Fibroblast of pulmonary artery (primary cell): Measurements from ENCODE around the gene AKAP3.

Experiments used
- DNase-seq: peaks from one replicate; pipeline ENCODE4 v3.0.0-alpha.2; 2010; ENCODE audit warnings: low read depth
- H3K4me3 ChIP-seq: replicated peaks from 2 replicates; pipeline ENCODE4 v1.5.1; 2011; ENCODE audit warnings: low read depth, mild to moderate bottlenecking, control low read depth, low read length, moderate library complexity
- TF ChIP-seq, protein P1 (sequence below): IDR thresholded peaks from 2 replicates; pipeline ENCODE4 v1.5.1; 2011; ENCODE audit warnings: mild to moderate bottlenecking, control low read depth, low read length, inconsistent platforms; ENCODE audit errors: missing control alignments

AKAP3 gene

DNA sequence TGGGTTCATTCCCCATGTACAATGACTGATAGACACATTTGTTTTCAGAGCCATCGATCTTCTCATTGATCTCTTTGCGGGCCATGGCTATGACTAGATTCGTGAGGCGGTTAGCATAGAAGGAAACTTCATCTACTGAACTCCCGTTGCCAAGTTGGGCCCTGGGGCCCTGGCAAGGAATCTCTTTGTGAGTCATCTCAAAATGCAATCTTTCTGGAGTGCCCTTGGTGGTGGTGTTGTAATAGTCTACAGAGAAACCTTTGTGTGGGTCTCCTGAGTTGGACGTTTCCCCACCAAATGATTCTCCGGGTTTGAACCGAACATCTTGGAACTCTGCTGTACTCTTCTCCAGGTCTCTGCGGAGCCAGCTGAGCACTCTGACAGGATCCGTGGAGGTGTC lies 20.4 kb downstream of the AKAP3 start:
- no peak overlapping the region for H3K4me3 ChIP-seq
- no peak for DNase-seq
- TF ChIP-seq, protein P1, sequence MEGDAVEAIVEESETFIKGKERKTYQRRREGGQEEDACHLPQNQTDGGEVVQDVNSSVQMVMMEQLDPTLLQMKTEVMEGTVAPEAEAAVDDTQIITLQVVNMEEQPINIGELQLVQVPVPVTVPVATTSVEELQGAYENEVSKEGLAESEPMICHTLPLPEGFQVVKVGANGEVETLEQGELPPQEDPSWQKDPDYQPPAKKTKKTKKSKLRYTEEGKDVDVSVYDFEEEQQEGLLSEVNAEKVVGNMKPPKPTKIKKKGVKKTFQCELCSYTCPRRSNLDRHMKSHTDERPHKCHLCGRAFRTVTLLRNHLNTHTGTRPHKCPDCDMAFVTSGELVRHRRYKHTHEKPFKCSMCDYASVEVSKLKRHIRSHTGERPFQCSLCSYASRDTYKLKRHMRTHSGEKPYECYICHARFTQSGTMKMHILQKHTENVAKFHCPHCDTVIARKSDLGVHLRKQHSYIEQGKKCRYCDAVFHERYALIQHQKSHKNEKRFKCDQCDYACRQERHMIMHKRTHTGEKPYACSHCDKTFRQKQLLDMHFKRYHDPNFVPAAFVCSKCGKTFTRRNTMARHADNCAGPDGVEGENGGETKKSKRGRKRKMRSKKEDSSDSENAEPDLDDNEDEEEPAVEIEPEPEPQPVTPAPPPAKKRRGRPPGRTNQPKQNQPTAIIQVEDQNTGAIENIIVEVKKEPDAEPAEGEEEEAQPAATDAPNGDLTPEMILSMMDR: no peak

DNA sequence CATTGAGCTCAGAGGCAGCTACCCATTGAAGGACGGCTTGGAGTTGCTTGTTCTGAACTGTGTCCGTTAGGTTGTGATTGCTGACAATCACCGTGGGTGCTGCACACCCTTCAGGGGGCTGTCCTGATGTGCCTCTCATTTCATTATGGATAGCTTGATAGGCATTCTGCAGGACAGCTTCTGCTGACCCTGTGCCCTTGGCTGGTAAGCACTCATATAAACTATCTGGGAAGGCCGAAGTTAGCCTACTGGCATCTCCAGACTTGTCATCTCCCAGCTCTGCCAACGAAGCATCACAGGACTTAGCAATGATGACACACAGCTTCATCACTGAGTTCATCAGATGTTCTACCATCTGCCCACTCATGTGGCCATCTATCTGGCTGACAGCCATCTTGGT lies 22.3 kb downstream of the AKAP3 start:
- TF ChIP-seq, protein P1: no peak
- H3K4me3 ChIP-seq: no peak overlapping the region
- DNase-seq: no peak

DNA sequence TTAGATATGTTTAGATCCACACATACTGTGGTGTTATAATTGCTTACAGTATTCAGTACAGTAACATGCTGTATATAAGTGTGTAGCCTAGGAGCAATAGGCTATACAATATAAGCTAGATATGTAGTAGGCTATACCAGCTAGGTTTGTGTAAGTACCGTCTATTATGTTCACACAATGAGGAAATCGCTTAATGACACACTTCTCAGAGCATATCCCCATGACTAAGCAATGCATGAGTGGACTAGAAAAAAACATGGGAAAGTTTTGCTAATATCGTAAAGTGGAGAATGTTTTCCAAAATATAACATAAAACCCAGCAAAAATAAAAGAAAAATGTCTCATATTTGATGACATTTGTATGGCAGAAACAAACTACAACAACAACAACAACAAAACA lies 27.3 kb downstream of the AKAP3 start:
- DNase-seq: no peak
- TF ChIP-seq, protein P1: no peak
- no peak overlapping the region for H3K4me3 ChIP-seq

DNA sequence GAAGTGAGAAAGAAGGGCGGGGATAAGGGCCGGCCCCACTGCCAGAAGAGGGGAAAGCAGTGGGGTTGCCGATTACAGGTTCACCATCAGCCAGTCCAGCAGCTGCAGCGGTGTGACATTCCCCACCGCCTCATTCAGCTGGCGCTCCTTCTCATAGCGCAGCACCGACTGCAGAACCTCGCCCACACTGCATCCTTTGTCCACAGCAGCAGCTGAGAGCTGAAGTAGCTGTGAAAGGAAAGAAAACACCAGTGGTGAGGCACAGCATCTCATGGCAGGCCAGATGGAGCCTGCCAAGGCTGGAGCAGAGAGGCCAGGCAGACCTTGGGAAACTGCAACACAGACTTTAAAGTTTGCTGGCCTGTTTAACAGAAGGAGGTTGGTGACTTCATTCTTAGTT lies 33.2 kb downstream of the AKAP3 start:
- no peak overlapping the region for H3K4me3 ChIP-seq
- no peak for DNase-seq
- TF ChIP-seq, protein P1: no peak

DNA sequence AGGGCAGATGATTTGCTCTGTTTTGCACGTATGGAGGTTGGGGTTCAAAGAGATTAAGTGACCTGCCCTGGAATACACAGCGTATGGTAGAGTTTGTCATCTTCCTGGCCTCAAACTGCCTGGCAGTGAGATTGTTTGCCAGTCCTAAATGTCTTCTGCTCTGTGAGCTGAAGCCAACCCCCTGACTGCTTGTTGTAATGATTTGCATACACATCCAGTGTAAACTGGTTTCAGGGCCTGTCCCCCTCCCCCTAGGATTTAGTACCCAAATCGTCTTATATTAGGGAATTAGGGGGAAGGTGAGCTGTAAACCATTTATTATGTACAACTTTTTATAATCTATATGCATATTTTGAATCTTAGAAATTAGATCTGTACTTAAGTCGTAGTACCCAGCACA lies 38.4 kb downstream of the AKAP3 start:
- TF ChIP-seq, protein P1: no peak

DNA sequence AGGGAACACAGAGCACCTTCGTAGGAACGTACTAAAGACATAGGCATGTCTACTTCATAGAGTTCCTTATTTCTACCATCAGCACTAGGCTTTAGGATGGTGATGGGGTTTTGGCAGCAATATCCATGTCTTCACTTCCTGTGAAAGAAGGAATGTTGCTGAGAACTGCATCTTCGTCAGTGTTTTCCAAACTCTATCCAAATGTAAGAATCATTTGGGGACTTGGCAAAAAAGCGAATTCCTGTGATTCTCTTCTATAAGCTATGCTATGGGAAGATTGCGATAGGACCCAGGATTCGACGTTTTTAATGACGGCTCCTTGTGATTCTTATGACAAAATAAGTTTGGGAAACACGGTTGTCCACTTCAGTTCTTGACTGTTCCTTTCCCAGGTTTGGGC lies 39.8 kb downstream of the AKAP3 start:
- TF ChIP-seq, protein P1: no peak
- no peak overlapping the region for H3K4me3 ChIP-seq
- DNase-seq: peak; percentile 39

More for the DNA sequence above, 38.4 kb downstream of the AKAP3 start:
- H3K4me3 ChIP-seq: no peak overlapping the region
- DNase-seq: no peak

DNA sequence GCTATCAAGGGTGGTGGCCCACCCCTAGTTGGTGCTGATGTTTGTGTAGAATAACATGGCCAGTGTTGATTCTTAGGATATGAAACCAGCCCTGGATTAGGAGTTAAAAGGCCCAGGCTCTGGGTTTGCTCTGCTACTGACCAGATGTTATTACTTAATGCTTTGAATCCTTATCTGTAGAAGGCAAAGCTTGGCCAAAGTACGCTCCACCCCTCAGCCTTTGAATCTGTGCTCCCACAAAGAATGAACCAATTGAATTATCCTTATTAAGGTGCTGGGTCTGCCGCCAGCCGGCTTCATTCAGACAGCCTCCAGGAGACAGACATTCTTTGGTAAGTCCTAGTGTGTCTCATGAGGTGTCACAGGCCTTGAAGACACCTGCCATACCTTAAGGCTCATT lies 41.8 kb downstream of the AKAP3 start:
- peak; percentile 15 for DNase-seq
- TF ChIP-seq, protein P1: no peak
- no peak overlapping the region for H3K4me3 ChIP-seq
